GM12874 (cell line): ENCODE results near the gene CCDC116.

Source experiments
- CTCF ChIP-seq: IDR thresholded peaks from 2 replicates; pipeline ENCODE4 v1.5.1; 2011; ENCODE audit warnings: low read depth, mild to moderate bottlenecking, control low read depth, low read length, moderate library complexity; ENCODE audit not compliant: insufficient read depth

CCDC116 gene

GRCh38 chr22:21661991-21662390 lies 29.4 kb downstream of the CCDC116 start:
- no peak for TF ChIP-seq CTCF

GRCh38 chr22:21663738-21664137 lies 31.2 kb downstream of the CCDC116 start:
- no peak for TF ChIP-seq CTCF

- TF ChIP-seq CTCF, result no peak
Measured at GRCh38 chr22:21665047-21665851, 32.7 kb downstream of the CCDC116 start.

- TF ChIP-seq CTCF, result no peak
Measured at GRCh38 chr22:21666786-21667185, 34.2 kb downstream of the CCDC116 start.

GRCh38 chr22:21669026-21669425 lies 36.5 kb downstream of the CCDC116 start:
- TF ChIP-seq CTCF, result no peak

GRCh38 chr22:21672107-21672629 lies 39.6 kb downstream of the CCDC116 start:
- no peak for TF ChIP-seq CTCF

GRCh38 chr22:21673534-21674321 lies 41.2 kb downstream of the CCDC116 start:
- no peak for TF ChIP-seq CTCF
